ENCODE results near the gene CFAP410. TPM values are rescaled to one million over a fixed set of nuclear protein-coding genes. Genes with fewer than 3 reads are reported as not detected.
A peak's percentile ranks its signal among the peaks of the same experiment; 100 is the strongest.

The CFAP410 gene
- total and polyA plus RNA-seq, 2 of the 13 experiments (the other 11 are each of a cell fraction or from before 2014, with no cell fraction given) = 8.0 to 20.1 TPM

GRCh38 chr21:44370786-44371410 lies 31.7 kb upstream of the CFAP410 start:
- in situ Hi-C loops (cut with HindIII; ENCODE audit: extremely low pct_ligation_motif_present, low pct_unique_long_range_greater_than_20kb) = no loop called here
- no peak overlapping the region for H3K9ac ChIP-seq (ENCODE audit: insufficient read depth, low read depth, low read length)
- H3K9me3 ChIP-seq (ENCODE audit: low read length) = no peaks in the 10 kb centered on the region
- H3K27ac ChIP-seq (ENCODE audit: extremely low read length, insufficient read depth, low read length) = peak overlapping the region; percentile 17
- ATAC-seq (no peak), DNase-seq (ENCODE audit: low spot score) (no peak), FAIRE-seq (no peak)
- no peaks in the 10 kb centered on the region for H3K36me3 ChIP-seq (replicated peaks in 1 of 2; ENCODE audit: control insufficient read depth in 1 of 2, insufficient read depth in 2 of 2, low read length in 2 of 2)
- intact Hi-C loops (cut with micrococcal nuclease; ENCODE audit: unreplicated experiment) = no loop called here
- 91% methylated on average over 30 of the region's 37 CpGs for WGBS (ENCODE audit: low lambda C conversion rate)
- ChIA-PET CTCF (ENCODE audit: low intra/inter-chr PET ratio, low total read pairs) (no interaction called here), POLR2A (interaction anchor here (1.1 kb wide), 1 partner anchor 32 kb away, joined by 4 read pairs; the partner anchor contains the start of gene CFAP410)
- H3K4me1 ChIP-seq (ENCODE audit: insufficient read depth, low read length) = peaks cover 18% of the 10 kb centered on the region
- H2AFZ ChIP-seq (ENCODE audit: low read length) = no peak overlapping the region
- peak overlapping the region; percentile 79 for H3K4me2 ChIP-seq (ENCODE audit: low read depth, low read length)
- BruUV-seq (replicated peaks) = no TSS peak
- TF ChIP-seq ZSCAN9 (CRISPR knock-in tag; IDR thresholded peaks at IDR 0.05; ENCODE audit: borderline replicate concordance) = no peak
- TF ChIP-seq ZNF263 (CRISPR knock-in tag; IDR thresholded peaks at IDR 0.05) = no peak
- TF ChIP-seq, protein P1, sequence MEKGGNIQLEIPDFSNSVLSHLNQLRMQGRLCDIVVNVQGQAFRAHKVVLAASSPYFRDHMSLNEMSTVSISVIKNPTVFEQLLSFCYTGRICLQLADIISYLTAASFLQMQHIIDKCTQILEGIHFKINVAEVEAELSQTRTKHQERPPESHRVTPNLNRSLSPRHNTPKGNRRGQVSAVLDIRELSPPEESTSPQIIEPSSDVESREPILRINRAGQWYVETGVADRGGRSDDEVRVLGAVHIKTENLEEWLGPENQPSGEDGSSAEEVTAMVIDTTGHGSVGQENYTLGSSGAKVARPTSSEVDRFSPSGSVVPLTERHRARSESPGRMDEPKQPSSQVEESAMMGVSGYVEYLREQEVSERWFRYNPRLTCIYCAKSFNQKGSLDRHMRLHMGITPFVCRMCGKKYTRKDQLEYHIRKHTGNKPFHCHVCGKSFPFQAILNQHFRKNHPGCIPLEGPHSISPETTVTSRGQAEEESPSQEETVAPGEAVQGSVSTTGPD (CRISPR knock-in tag; IDR thresholded peaks at IDR 0.05) = no peak
- TF ChIP-seq ZNF670 (CRISPR knock-in tag; IDR thresholded peaks at IDR 0.05; ENCODE audit: borderline replicate concordance) = 0 out of 2 replicates have a peak, but pooled peaks have one; percentile 37
- TF ChIP-seq ZBTB38 (CRISPR knock-in tag; IDR thresholded peaks at IDR 0.05) = peak; percentile 80
- TF ChIP-seq UBTF (CRISPR knock-in tag; IDR thresholded peaks at IDR 0.05) = 0 out of 2 replicates have a peak, but pooled peaks have one; percentile 11
- TF ChIP-seq MLLT10 (CRISPR knock-in tag; IDR thresholded peaks at IDR 0.05) = no peak
- TF ChIP-seq, protein P2, sequence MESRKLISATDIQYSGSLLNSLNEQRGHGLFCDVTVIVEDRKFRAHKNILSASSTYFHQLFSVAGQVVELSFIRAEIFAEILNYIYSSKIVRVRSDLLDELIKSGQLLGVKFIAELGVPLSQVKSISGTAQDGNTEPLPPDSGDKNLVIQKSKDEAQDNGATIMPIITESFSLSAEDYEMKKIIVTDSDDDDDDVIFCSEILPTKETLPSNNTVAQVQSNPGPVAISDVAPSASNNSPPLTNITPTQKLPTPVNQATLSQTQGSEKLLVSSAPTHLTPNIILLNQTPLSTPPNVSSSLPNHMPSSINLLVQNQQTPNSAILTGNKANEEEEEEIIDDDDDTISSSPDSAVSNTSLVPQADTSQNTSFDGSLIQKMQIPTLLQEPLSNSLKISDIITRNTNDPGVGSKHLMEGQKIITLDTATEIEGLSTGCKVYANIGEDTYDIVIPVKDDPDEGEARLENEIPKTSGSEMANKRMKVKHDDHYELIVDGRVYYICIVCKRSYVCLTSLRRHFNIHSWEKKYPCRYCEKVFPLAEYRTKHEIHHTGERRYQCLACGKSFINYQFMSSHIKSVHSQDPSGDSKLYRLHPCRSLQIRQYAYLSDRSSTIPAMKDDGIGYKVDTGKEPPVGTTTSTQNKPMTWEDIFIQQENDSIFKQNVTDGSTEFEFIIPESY (CRISPR knock-in tag; IDR thresholded peaks at IDR 0.05) = peak; percentile 98
- TF ChIP-seq HDAC1 (CRISPR knock-in tag; IDR thresholded peaks at IDR 0.05) = no peak
- H3K4me3 ChIP-seq (replicated peaks in 1 of 3; ENCODE audit: insufficient read depth in 1 of 3, low read depth in 2 of 3, low read length in 3 of 3) = peak overlapping the region in 1 of 3 experiments; percentile 63; a peak in 1 of 6 replicates
- H4K20me1 ChIP-seq (ENCODE audit: insufficient read depth, low read length) = no peaks in the 10 kb centered on the region
- H3K79me2 ChIP-seq (ENCODE audit: insufficient read depth, low read length) = no peaks in the 10 kb centered on the region
- H3K27me3 ChIP-seq (ENCODE audit: control insufficient read depth in 1 of 2, insufficient read depth in 2 of 2, low read length in 2 of 2) = peaks cover 3 to 16% of the 10 kb centered on the region in 2 experiments
